Pancreas (tissue), 10 donors: ENCODE results near the gene RNF149. TPM values are rescaled to one million over a fixed set of nuclear protein-coding genes. Genes with fewer than 3 reads are reported as not detected.

Source experiments
- ATAC-seq, 4 donors: fragments of 200-7000 bp; cut with Tn5 transposase; one replicate each; pipeline versions ENCODE4 v1.8.0 to v1.9.1; 2020; ENCODE audit warnings: mild to moderate bottlenecking in 4 of 4, moderate library complexity in 4 of 4
- DNase-seq, 6 donors: peaks; one replicate each; pipeline ENCODE4 v3.0.0-alpha.2; 2020
- FAIRE-seq: peaks from 2 replicates; lab custom pipeline; 2012; peaks lifted over from hg19 to GRCh38; lab: Jason Lieb, UNC
- H3K27ac ChIP-seq, 4 donors: fragments of 200-600 bp; sonication (generic); 1 replicate in 3 of 4; 2 replicates in 1 of 4; pipeline versions ENCODE4 v1.5.0 to v1.8.0; 2020
- H3K27me3 ChIP-seq, 4 donors: fragments of 200-600 bp; one replicate each; pipeline ENCODE4 v1.8.0; 2021
- H3K36me3 ChIP-seq, 3 donors: fragments of 200-600 bp; sonication (generic) in 1 of 3; one replicate each; pipeline versions ENCODE4 v1.5.0 to v1.8.0; 2020 to 2021
- H3K4me1 ChIP-seq, 3 donors: fragments of 200-600 bp; one replicate each; pipeline ENCODE4 v1.8.0; 2021
- H3K4me3 ChIP-seq, 4 donors: fragments of 200-600 bp; sonication (generic) in 2 of 4; one replicate each; pipeline versions ENCODE4 v1.5.0 to v1.8.0; 2020 to 2021
- H3K9me3 ChIP-seq, 4 donors: fragments of 200-600 bp; one replicate each; pipeline ENCODE4 v1.8.0; 2021
- WGBS, 2 donors: extraction: QIAGEN DNeasy Blood & Tissue Kit; methylation state at CpG; one replicate each; pipeline ENCODE4 v1.1.7; 2013; 5-methylcytosine and 5-hydroxymethylcytosine counted together
- intact Hi-C, 3 donors: fragments of 100-400 bp; cut with DNase I; formaldehyde crosslinking; loops; one replicate each; pipeline versions ENCODE4 v1.11.1 to v1.14.2; 2022
- polyA plus RNA-seq, 2 donors: library from polyadenylated mRNA; stranded (reverse); fragments of 200-250 nt; gene quantifications; one replicate each; pipeline ENCODE4 v1.2.3, GENCODE V29; 2013
- total RNA-seq, 6 donors: library from RNA; stranded (reverse); fragmentation: NEBNext Ultra II Directional in 4 of 6; extraction: Animal tissue kit (Norgen Biotek cat#: 25700) in 4 of 6; gene quantifications; one replicate each; pipeline versions ENCODE4 v1.2.1 to v1.2.4, GENCODE V29; 2021 to 2023
- TF ChIP-seq, protein P1 (sequence below), 4 donors: fragments of 200-600 bp; sonication (generic) in 3 of 4; IDR thresholded peaks; one replicate each; pipeline versions ENCODE4 v1.5.0 to v1.8.0; 2021; ENCODE audit warnings: antibody characterized with exemption in 4 of 4
- donor health status: healthy with polysubstance abuse.
- donor health status: DM: no; HTN: no; CAD: no; lungs with moderate emphysema.
- donor health status: DM: no; HTN: no; CAD: no.
- donor health status: control.
- donor health status: control.
- donor health status: Bipolar disorder and iron deficiency.
- donor health status: DM: yes; HTN: yes; CAD: no.
- donor health status: DM: no; HTN: no; CAD: no.
- donor health status: DM: no; HTN: no; CAD: no.
- donor health status: DM: yes; HTN: yes; CAD: no.

RNF149 gene
- total and polyA plus RNA-seq, 8 donors = 18.8 to 36.9 (median 25.3) TPM

DNA sequence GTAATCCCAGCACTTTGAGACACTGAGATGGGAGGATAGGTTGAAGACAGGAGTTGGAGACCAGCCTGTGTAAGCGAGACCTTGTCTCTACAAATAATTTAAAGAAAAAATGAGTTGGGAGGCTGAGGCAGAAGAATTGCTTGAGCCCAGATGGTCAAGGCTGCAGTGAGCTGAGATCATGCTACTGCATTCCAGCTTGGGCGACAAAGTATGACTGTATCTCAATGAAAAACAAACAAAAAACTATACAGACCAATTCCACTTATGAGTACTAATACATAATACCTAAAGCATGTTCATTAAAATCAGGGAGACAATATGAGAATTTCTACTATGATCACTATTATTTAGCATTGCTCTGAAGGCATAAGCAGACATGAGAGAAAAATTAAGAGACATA lies 12.6 kb downstream of the RNF149 start:
- ATAC-seq (peak in 3 of 4 donors; percentile 51 to 70 (median 61)), FAIRE-seq (no peak), DNase-seq (no peak)
- Histone ChIP-seq H3K9me3 (no peaks in the 10 kb centered on the region), H3K36me3 (peaks cover 0 to 13% (median 3%) of the 10 kb centered on the region in 3 donors), H3K27me3 (no peaks in the 10 kb centered on the region), H3K4me1 (peaks cover 5 to 12% (median 6%) of the 10 kb centered on the region in 3 donors), H3K27ac (peak overlapping the region in 1 of 4 donors; percentile 6), H3K4me3 (no peak overlapping the region)
- intact Hi-C loops = no loop called here
- TF ChIP-seq, protein P1, sequence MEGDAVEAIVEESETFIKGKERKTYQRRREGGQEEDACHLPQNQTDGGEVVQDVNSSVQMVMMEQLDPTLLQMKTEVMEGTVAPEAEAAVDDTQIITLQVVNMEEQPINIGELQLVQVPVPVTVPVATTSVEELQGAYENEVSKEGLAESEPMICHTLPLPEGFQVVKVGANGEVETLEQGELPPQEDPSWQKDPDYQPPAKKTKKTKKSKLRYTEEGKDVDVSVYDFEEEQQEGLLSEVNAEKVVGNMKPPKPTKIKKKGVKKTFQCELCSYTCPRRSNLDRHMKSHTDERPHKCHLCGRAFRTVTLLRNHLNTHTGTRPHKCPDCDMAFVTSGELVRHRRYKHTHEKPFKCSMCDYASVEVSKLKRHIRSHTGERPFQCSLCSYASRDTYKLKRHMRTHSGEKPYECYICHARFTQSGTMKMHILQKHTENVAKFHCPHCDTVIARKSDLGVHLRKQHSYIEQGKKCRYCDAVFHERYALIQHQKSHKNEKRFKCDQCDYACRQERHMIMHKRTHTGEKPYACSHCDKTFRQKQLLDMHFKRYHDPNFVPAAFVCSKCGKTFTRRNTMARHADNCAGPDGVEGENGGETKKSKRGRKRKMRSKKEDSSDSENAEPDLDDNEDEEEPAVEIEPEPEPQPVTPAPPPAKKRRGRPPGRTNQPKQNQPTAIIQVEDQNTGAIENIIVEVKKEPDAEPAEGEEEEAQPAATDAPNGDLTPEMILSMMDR (IDR thresholded peaks at IDR 0.05) = no peak
- WGBS, 2 donors = 54 to 58% methylated on average over 2 of the region's 2 CpGs

DNA sequence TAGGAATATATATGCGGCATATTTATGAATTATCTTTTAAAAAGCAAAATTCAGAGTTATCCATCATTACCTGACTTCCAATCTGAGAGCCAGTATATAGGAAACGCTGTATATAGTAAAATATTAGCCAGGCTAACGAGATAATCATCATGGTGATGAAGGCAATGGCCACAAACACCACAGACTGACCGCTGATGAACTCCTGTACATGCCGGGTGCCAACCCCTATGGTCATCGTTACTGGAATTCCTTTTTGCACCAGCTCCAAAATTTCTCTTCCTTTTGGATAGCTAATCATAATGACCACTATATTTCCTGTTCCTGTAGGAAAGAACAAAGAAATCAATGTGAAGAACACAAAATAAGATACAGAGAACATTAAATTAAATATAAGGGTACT lies 13.6 kb downstream of the RNF149 start:
- intact Hi-C loops = no loop called here
- Histone ChIP-seq H3K36me3 (peaks cover 0 to 13% (median 3%) of the 10 kb centered on the region in 3 donors), H3K27me3 (no peaks in the 10 kb centered on the region), H3K4me1 (peaks cover 5 to 6% (median 6%) of the 10 kb centered on the region in 3 donors), H3K9me3 (no peaks in the 10 kb centered on the region), H3K27ac (no peak overlapping the region), H3K4me3 (no peak overlapping the region)
- DNase-seq (no peak), FAIRE-seq (no peak), ATAC-seq (no peak)
- WGBS, 2 donors = 82% methylated on average over 6 of the region's 6 CpGs
- TF ChIP-seq, protein P1 (IDR thresholded peaks at IDR 0.05) = no peak

DNA sequence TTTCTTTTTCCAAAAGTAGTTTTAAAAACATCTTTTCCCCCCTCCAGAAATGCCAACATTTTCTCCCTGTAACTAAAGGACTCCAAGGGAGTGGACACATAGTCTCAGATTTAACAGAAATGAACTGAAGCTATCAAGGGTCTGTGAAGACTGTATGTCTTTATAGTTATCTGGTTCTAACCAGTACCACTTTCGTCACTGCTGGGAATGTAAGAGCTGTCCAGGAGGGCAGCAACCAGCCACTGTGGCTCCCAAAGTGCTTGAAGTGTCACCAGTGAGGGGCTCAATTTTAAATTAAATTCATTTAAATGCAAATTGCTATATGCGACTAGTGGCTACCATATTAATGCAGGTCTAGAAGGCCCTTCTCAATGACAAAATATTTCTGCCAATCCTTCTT lies 15.0 kb downstream of the RNF149 start:
- DNase-seq = no peak
- intact Hi-C loops = no loop called here
- H3K9me3 ChIP-seq = no peaks in the 10 kb centered on the region
- no peak for FAIRE-seq
- ATAC-seq = no peak
- TF ChIP-seq, protein P1 (IDR thresholded peaks at IDR 0.05) = no peak
- H3K4me1 ChIP-seq = peaks cover 5 to 6% (median 6%) of the 10 kb centered on the region in 3 donors
- WGBS, 2 donors = 83 to 88% methylated on average over 2 of the region's 2 CpGs
- peaks cover 0 to 16% (median 3%) of the 10 kb centered on the region in 3 donors for H3K36me3 ChIP-seq
- no peaks in the 10 kb centered on the region for H3K27me3 ChIP-seq
- H3K4me3 ChIP-seq = no peak overlapping the region
- H3K27ac ChIP-seq = no peak overlapping the region

DNA sequence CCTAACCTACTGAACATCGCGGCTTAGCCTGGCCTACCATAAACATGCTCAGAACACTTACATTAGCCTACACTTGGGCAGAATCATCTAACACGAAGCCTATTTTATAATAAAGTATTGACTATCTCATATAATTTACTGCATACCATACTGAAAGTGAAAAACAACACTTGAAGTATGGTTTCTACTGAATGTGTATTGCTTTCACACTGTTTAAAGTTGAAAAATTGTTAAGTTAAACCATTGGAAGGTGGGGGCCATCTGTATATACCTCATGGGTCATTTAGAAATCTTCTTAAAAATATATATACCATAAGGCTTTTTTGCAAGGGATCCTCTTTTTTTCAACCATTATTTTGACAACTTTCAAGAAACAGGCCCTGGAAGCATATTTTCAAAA lies 16.5 kb downstream of the RNF149 start:
- H3K4me3 ChIP-seq = no peak overlapping the region
- peaks cover 0 to 30% (median 6%) of the 10 kb centered on the region in 3 donors for H3K36me3 ChIP-seq
- 92 to 98% methylated on average over 3 of the region's 3 CpGs for WGBS, 2 donors

DNA sequence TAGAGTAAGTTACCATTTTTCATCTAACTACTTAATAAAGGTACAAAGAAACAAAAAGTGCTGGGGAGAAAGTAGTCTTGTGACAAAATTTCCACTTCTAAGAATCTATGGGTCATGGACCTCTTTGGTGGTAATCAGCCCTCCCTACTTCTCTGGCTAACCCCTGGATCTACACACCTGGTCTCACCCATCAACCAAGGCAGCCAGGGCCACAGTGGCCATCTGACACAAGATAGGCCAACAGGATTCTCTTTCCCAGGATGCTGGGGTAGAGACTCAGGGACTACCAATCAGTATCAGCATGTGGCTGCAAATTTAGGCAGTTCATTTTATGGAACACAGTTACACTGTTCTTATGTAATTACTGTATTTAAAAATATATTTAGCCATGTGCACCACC lies 17.8 kb downstream of the RNF149 start:
- TF ChIP-seq, protein P1 (IDR thresholded peaks at IDR 0.05) = no peak
- H3K27ac ChIP-seq = no peak overlapping the region
- intact Hi-C loops = no loop called here
- no peak overlapping the region for H3K4me3 ChIP-seq
- DNase-seq (no peak), ATAC-seq (no peak), FAIRE-seq (no peak)
- H3K9me3 ChIP-seq = no peaks in the 10 kb centered on the region
- H3K36me3 ChIP-seq = peaks cover 0 to 40% (median 10%) of the 10 kb centered on the region in 3 donors
- H3K4me1 ChIP-seq = peaks cover 0 to 1% (median 0%) of the 10 kb centered on the region in 3 donors
- no peaks in the 10 kb centered on the region for H3K27me3 ChIP-seq

More for the DNA sequence above, 16.5 kb downstream of the RNF149 start:
- Histone ChIP-seq H3K27ac (no peak overlapping the region), H3K9me3 (no peaks in the 10 kb centered on the region), H3K27me3 (no peaks in the 10 kb centered on the region), H3K4me1 (peaks cover 5 to 6% (median 6%) of the 10 kb centered on the region in 3 donors)
- no peak for DNase-seq
- TF ChIP-seq, protein P1 (IDR thresholded peaks at IDR 0.05) = no peak
- intact Hi-C loops = no loop called here
- FAIRE-seq = no peak
- ATAC-seq = no peak
